GM12878 (cell line): Measurements from ENCODE around the gene MCOLN1. TPM values are rescaled to one million over a fixed set of nuclear protein-coding genes. Genes with fewer than 3 reads are reported as not detected.

Experiments
- ATAC-seq: fragments of 200-7000 bp; cut with Tn5 transposase; 3 replicates; pipeline ENCODE4 v1.9.1; 2020; ENCODE audit warnings: mild to moderate bottlenecking, moderate library complexity
- BruUV-seq: library from RNA; stranded (reverse); fragments of 400-500 nt; replicated peaks from 2 replicates; lab custom pipeline; 2021; lab: Mats Ljungman, UMichigan
- CTCF ChIA-PET: fragments of 300-600 bp; sonication (Branson Sonifier 250); formaldehyde crosslinking; extraction: SDS; loops from one replicate; lab custom pipeline; 2021; ENCODE audit warnings: inconsistent platforms; lab: Yijun Ruan, JAX
- POLR2A ChIA-PET: fragments of 350-600 bp; formaldehyde crosslinking; extraction: SDS; loops from one replicate; lab custom pipeline; 2021; ENCODE audit warnings: inconsistent platforms; lab: Charles Lee
- RAD21 ChIA-PET: fragments of 300-600 bp; sonication (Branson Sonifier 250); formaldehyde crosslinking; loops from one replicate; lab custom pipeline; 2023; ENCODE audit warnings: antibody characterized with exemption; ENCODE audit not compliant: unreplicated experiment; lab: Charles Lee
- SMC1A ChIA-PET: fragments of 300-600 bp; sonication (Branson Sonifier 250); formaldehyde crosslinking; loops from one replicate; lab custom pipeline; 2023; ENCODE audit not compliant: unreplicated experiment, uncharacterized antibody; lab: Charles Lee
- DNase-seq: peaks from one replicate; pipeline ENCODE4 v3.0.0-alpha.2; 2011; ENCODE audit warnings: low read depth, low spot score
- FAIRE-seq: peaks from 3 replicates; lab custom pipeline; 2011; peaks lifted over from hg19 to GRCh38; lab: Jason Lieb, UNC
- H2AFZ ChIP-seq: 2 replicates; pipeline ENCODE4 v1.6.0; 2011; ENCODE audit warnings: low read depth, low read length, control low read depth; ENCODE audit not compliant: control insufficient read depth
- H3K27ac ChIP-seq: 2 replicates; pipeline ENCODE4 v1.5.1; 2011; ENCODE audit warnings: control low read depth; ENCODE audit not compliant: control insufficient read depth, insufficient read depth
- H3K27me3 ChIP-seq, 2 experiments: replicated peaks in 1 of 2; 2 replicates each; pipeline versions ENCODE4 v1.6.0 to v1.6.1; 2011; ENCODE audit warnings: low read length in 1 of 2; ENCODE audit not compliant: control insufficient read depth in 2 of 2, insufficient read depth in 2 of 2
- H3K36me3 ChIP-seq, 2 experiments: 2 replicates each; pipeline ENCODE4 v1.5.1; 2011; ENCODE audit warnings: low read length in 1 of 2; ENCODE audit not compliant: control insufficient read depth in 2 of 2, insufficient read depth in 2 of 2
- H3K4me1 ChIP-seq: 2 replicates; pipeline ENCODE4 v1.6.1; 2011; ENCODE audit warnings: mild to moderate bottlenecking, low read length, moderate library complexity, mixed read lengths; ENCODE audit not compliant: control insufficient read depth, insufficient read depth
- H3K4me2 ChIP-seq: 2 replicates; pipeline ENCODE4 v1.6.0; 2011; ENCODE audit warnings: control low read depth; ENCODE audit not compliant: control insufficient read depth, insufficient read depth
- H3K4me3 ChIP-seq: fragments of 200-600 bp; sonication (generic); 2 replicates; pipeline ENCODE4 v1.5.1; 2016
- H3K79me2 ChIP-seq: 2 replicates; pipeline ENCODE4 v1.6.0; 2011; ENCODE audit warnings: low read length; ENCODE audit not compliant: control insufficient read depth, insufficient read depth
- H3K9ac ChIP-seq: 2 replicates; pipeline ENCODE4 v1.8.0; 2011; ENCODE audit warnings: low read length, control low read depth, mixed read lengths; ENCODE audit not compliant: control insufficient read depth, insufficient read depth
- H3K9me3 ChIP-seq: replicated peaks from 3 replicates; pipeline ENCODE4 v1.5.1; 2011; ENCODE audit warnings: mild to moderate bottlenecking, low read length; ENCODE audit not compliant: control insufficient read depth, insufficient read depth
- H4K20me1 ChIP-seq: 2 replicates; pipeline ENCODE4 v1.6.0; 2011; ENCODE audit not compliant: control insufficient read depth, insufficient read depth
- BMI1 ChIP-seq: fragments of 450-650 bp; IDR thresholded peaks from 2 replicates; pipeline ENCODE4 v1.6.1; 2016; ENCODE audit warnings: mild to moderate bottlenecking, moderate library complexity, borderline replicate concordance
- BRCA1 ChIP-seq: IDR thresholded peaks from 2 replicates; pipeline ENCODE4 v1.6.1; 2011; ENCODE audit warnings: low read depth, low read length, improper control_type of control experiment
- CEBPB ChIP-seq, 2 experiments: fragments of 150-350 bp in 1 of 2; IDR thresholded peaks; 2 replicates each; pipeline ENCODE4 v1.6.1; 2012 to 2014; ENCODE audit warnings: low read depth in 2 of 2, low read length in 2 of 2, borderline replicate concordance in 1 of 2, inconsistent platforms in 1 of 2
- DPF2 ChIP-seq: fragments of 450-650 bp; IDR thresholded peaks from 2 replicates; pipeline ENCODE4 v1.6.1; 2017; ENCODE audit warnings: mild to moderate bottlenecking
- GATAD2B ChIP-seq: fragments of 450-650 bp; conservative IDR thresholded peaks from 2 replicates; pipeline ENCODE4 v1.6.1; 2017; ENCODE audit warnings: low read depth, mild to moderate bottlenecking, moderate library complexity
- HDAC6 ChIP-seq: fragments of 200-600 bp; sonication (generic); IDR thresholded peaks from one replicate; pipeline ENCODE4 v1.8.0; 2017; ENCODE audit warnings: antibody characterized with exemption; ENCODE audit not compliant: unreplicated experiment
- MTA2 ChIP-seq: fragments of 450-650 bp; IDR thresholded peaks from 2 replicates; pipeline ENCODE4 v1.6.1; 2016; ENCODE audit warnings: low read depth, mild to moderate bottlenecking, moderate library complexity
- MXI1 ChIP-seq: fragments of 150-350 bp; IDR thresholded peaks from 2 replicates; pipeline ENCODE4 v1.6.1; 2011; ENCODE audit warnings: low read depth, mild to moderate bottlenecking, inconsistent platforms, low read length, improper control_type of control experiment
- NRF1 ChIP-seq: conservative IDR thresholded peaks from 2 replicates; pipeline ENCODE4 v1.6.1; 2011; ENCODE audit warnings: mild to moderate bottlenecking, low read depth, low read length, improper control_type of control experiment
- POLR2A ChIP-seq: IDR thresholded peaks from 2 replicates; pipeline ENCODE4 v1.6.1; 2011; ENCODE audit warnings: low read depth, mild to moderate bottlenecking, low read length
- SRF ChIP-seq, 2 experiments: IDR thresholded peaks; 2 replicates each; pipeline ENCODE4 v1.6.1; 2011; ENCODE audit warnings: low read depth in 2 of 2, low read length in 2 of 2, mild to moderate bottlenecking in 1 of 2, moderate library complexity in 1 of 2
- WGBS: methylation state at CpG from one replicate; pipeline ENCODE4 v1.1.6; 2016; ENCODE audit warnings: low lambda C conversion rate; ENCODE audit not compliant: insufficient replicate concordance, insufficient coverage; ENCODE audit errors: missing lambda C conversion rate; 5-methylcytosine and 5-hydroxymethylcytosine counted together
- in situ Hi-C: fragments of 300-500 bp; cut with MboI; formaldehyde crosslinking; loops from 9 replicates; pipeline ENCODE4 v1.14.3; 2018; ENCODE audit warnings: mixed read lengths
- intact Hi-C: fragments of 100-400 bp; cut with micrococcal nuclease; formaldehyde crosslinking; loops from one replicate; pipeline ENCODE4 v1.14.2; 2022; ENCODE audit not compliant: unreplicated experiment
- polyA plus RNA-seq, 11 experiments: library from polyadenylated mRNA; depleted of rRNA in 4 of 11; unstranded in 6 of 11; stranded (reverse) in 5 of 11; fragments of >200 nt; fragmentation: Nextera tagmentation in 4 of 11; fragmentation: Illumina TruSeq in 1 of 11; extraction: Ambion mirVana in 4 of 11; extraction: Trizol in 1 of 11; gene quantifications; 1 replicate in 1 of 11; 2 replicates in 10 of 11; pipeline versions ENCODE4 v1.2.1 to v1.2.3, GENCODE V29; 2011 to 2016; ENCODE audit warnings: inconsistent platforms in 2 of 11, missing spikeins in 2 of 11, low read depth in 1 of 11
- total RNA-seq, 4 experiments: library from RNA; depleted of rRNA in 3 of 4; stranded (reverse); fragments of >200 nt in 3 of 4; fragmentation: Illumina TruSeq in 1 of 4; extraction: Trizol in 1 of 4; gene quantifications; 2 replicates each; pipeline versions ENCODE4 v1.2.1 to v1.2.3, GENCODE V29; 2013 to 2021
- TF ChIP-seq, protein P1 (sequence below): fragments of 450-650 bp; IDR thresholded peaks from 2 replicates; pipeline ENCODE4 v1.6.1; 2017; ENCODE audit warnings: mild to moderate bottlenecking

The MCOLN1 gene
- total and polyA plus RNA-seq, 10 of the 15 experiments (the other 5 are each of a cell fraction or from before 2014, with no cell fraction given): 0.42 to 15.6 (median 4.9) TPM

DNA sequence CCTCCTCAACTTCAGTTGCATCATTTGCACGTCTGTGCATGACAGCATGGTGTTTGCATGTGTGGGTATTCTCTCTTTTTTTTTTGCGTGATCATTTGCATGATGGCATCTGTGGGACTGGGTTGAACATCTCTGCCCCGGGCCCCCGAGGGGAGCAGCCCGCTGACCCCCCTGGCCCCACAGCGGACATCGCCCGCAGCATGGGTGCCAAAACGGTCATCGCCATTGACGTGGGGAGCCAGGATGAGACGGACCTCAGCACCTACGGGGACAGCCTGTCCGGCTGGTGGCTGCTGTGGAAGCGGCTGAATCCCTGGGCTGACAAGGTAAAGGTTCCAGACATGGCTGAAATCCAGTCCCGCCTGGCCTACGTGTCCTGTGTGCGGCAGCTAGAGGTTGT lies 36.2 kb downstream of the MCOLN1 start:
- Histone ChIP-seq H3K27me3 (no peaks in the 10 kb centered on the region), H3K36me3 (peaks cover 7 to 11% of the 10 kb centered on the region in 2 experiments; a peak in 3 of 4 replicates), H4K20me1 (no peaks in the 10 kb centered on the region), H2AFZ (no peak overlapping the region), H3K9me3 (no peaks in the 10 kb centered on the region; the same call in 2 of the 3 replicates), H3K4me2 (no peak overlapping the region), H3K27ac (no peak overlapping the region), H3K4me3 (no peak overlapping the region), H3K9ac (no peak overlapping the region), H3K79me2 (no peaks in the 10 kb centered on the region), H3K4me1 (no peaks in the 10 kb centered on the region)
- ChIA-PET POLR2A (interaction anchor here (0.6 kb wide), 1 partner anchor 458 kb away, joined by 3 read pairs; no protein-coding TSS in a partner anchor), RAD21 (no interaction called here), SMC1A (no interaction called here), CTCF (interaction anchor here (1.1 to 1.5 kb wide), 2 partner anchors 10 to 246 kb away, joined by 3 to 7 read pairs; no protein-coding TSS in a partner anchor)
- BruUV-seq: no TSS peak
- WGBS: 96% methylated on average over 14 of the region's 18 CpGs
- ATAC-seq (no peak), DNase-seq (no peak), FAIRE-seq (no peak)
- intact Hi-C loops (no loop called here), in situ Hi-C loops (no loop called here)
- TF ChIP-seq BRCA1 (no peak), BMI1 (no peak), POLR2A (no peak), CEBPB (IDR thresholded peaks at IDR 0.05; ENCODE audit: borderline replicate concordance in 1 of 2, low read depth in 2 of 2, low read length in 2 of 2) (no peak), HDAC6 (no peak), GATAD2B (no peak), MXI1 (no peak), SRF (IDR thresholded peaks at IDR 0.05; ENCODE audit: low read depth in 2 of 2, low read length in 2 of 2) (no peak), MTA2 (no peak), DPF2 (no peak), NRF1 (no peak)
- TF ChIP-seq, protein P1, sequence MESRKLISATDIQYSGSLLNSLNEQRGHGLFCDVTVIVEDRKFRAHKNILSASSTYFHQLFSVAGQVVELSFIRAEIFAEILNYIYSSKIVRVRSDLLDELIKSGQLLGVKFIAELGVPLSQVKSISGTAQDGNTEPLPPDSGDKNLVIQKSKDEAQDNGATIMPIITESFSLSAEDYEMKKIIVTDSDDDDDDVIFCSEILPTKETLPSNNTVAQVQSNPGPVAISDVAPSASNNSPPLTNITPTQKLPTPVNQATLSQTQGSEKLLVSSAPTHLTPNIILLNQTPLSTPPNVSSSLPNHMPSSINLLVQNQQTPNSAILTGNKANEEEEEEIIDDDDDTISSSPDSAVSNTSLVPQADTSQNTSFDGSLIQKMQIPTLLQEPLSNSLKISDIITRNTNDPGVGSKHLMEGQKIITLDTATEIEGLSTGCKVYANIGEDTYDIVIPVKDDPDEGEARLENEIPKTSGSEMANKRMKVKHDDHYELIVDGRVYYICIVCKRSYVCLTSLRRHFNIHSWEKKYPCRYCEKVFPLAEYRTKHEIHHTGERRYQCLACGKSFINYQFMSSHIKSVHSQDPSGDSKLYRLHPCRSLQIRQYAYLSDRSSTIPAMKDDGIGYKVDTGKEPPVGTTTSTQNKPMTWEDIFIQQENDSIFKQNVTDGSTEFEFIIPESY: no peak
